ENCODE measurements around the gene RANBP2. TPM values are rescaled to one million over a fixed set of nuclear protein-coding genes. Genes with fewer than 3 reads are reported as not detected.

Gene RANBP2
- polyA plus RNA-seq, 1 donor from 2014 or later, result 38.8 TPM

DNA sequence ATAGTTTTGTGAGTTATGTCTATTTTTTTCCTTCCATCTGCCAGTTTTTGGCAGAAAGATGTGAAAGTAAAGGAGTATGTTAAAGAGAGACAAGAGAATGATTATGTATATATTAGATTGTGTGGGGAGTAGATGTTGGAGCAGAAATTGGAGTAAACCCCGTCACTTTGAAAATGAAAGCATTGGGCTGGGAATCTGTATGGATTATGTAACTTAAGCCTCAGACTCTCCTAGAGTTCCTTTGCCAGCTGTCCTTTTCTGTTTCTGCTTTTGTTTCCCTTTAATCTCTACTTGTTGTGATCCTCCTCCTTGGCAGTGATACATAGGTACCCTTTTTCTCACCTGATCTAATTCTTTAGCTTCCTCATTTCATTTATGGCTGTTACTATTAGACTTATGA is 86.5 kb downstream of the RANBP2 start:
- Histone ChIP-seq H4K20me1 (ENCODE audit: insufficient read depth) (no peaks in the 10 kb centered on the region), H3K9me2 (ENCODE audit: insufficient read depth, low read length) (no peaks in the 10 kb centered on the region), H3K27ac (ENCODE audit: low read length) (no peak overlapping the region)

DNA sequence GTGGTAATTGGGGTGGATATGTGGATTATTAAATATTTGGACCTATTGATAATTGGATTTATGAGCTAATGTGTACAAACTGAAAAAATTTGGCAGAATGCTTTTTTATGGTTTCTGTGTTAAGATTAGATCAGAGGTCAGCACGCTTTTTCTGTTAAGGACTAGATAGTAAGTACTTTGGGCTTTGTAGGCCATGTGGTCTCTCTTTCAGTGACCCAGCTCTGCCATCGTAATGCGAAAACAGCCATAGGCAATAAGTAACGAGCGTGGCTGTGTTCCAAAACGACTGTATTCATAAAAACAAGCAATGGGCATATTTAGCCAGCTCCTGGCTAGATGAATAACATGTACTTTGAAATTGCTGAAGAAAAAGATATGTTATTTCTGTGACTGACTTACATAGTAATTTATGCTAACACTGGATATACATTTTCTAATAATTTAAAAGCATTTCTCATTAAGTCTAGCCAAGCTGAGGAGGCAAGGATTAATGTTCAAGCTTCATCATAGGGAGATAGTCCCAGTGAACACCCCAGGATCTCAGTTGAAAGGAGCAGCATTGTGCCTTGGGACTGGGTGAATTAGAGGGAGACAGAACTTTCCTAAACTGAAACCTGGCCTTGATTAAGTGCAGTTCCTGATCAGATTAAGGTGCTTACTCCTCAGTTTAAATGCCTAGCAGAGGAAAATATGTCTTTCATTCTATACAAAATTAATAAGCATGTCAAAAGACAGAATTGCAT is 87.3 kb downstream of the RANBP2 start:
- Histone ChIP-seq H3K4me2 (ENCODE audit: low read length) (no peak overlapping the region), H3K9me3 (ENCODE audit: low read length) (no peaks in the 10 kb centered on the region), H3K36me3 (ENCODE audit: insufficient read depth, low read length) (peaks cover 13% of the 10 kb centered on the region), H3K4me3 (ENCODE audit: low read length) (no peak overlapping the region), H2AFZ (ENCODE audit: low read depth, low read length) (no peak overlapping the region), H3F3A (ENCODE audit: insufficient read depth, low read length, poor library complexity, severe bottlenecking) (no peaks in the 10 kb centered on the region), H3K9ac (ENCODE audit: low read length) (no peak overlapping the region), H3K9me2 (ENCODE audit: insufficient read depth, low read length) (no peaks in the 10 kb centered on the region), H4K20me1 (ENCODE audit: insufficient read depth) (no peaks in the 10 kb centered on the region), H3K27ac (ENCODE audit: low read length) (no peak overlapping the region), H3K27me3 (ENCODE audit: insufficient read depth, low read depth, low read length) (no peaks in the 10 kb centered on the region), H3K79me2 (replicated peaks; ENCODE audit: insufficient read depth, low read length) (peaks cover 14% of the 10 kb centered on the region)
- no peak for TF ChIP-seq EZH2 (IDR thresholded peaks at IDR 0.05; ENCODE audit: borderline replicate concordance, insufficient read depth, low read length, poor library complexity, severe bottlenecking)

More for the DNA sequence above, 86.5 kb downstream of the RANBP2 start:
- no peaks in the 10 kb centered on the region for H3K9me3 ChIP-seq (ENCODE audit: low read length)
- H3K36me3 ChIP-seq (ENCODE audit: insufficient read depth, low read length), result peaks cover 13% of the 10 kb centered on the region
- H3K79me2 ChIP-seq (replicated peaks; ENCODE audit: insufficient read depth, low read length), result peaks cover 14% of the 10 kb centered on the region
- H3K4me3 ChIP-seq (ENCODE audit: low read length), result no peak overlapping the region
- H3K4me2 ChIP-seq (ENCODE audit: low read length), result no peak overlapping the region
- H2AFZ ChIP-seq (ENCODE audit: low read depth, low read length), result no peak overlapping the region
- no peaks in the 10 kb centered on the region for H3F3A ChIP-seq (ENCODE audit: insufficient read depth, low read length, poor library complexity, severe bottlenecking)
- no peak overlapping the region for H3K9ac ChIP-seq (ENCODE audit: low read length)
- TF ChIP-seq EP300 (conservative IDR thresholded peaks at IDR 0.05; ENCODE audit: poor library complexity, severe bottlenecking), result no peak
- no peak for TF ChIP-seq TAF1 (IDR thresholded peaks at IDR 0.05; ENCODE audit: low read depth)
- no peak for TF ChIP-seq REST (IDR thresholded peaks at IDR 0.05; ENCODE audit: borderline replicate concordance)
- TF ChIP-seq POLR2AphosphoS5 (IDR thresholded peaks at IDR 0.05), result no peak
- TF ChIP-seq MXI1 (conservative IDR thresholded peaks at IDR 0.05; ENCODE audit: poor library complexity, severe bottlenecking), result no peak
- no peak for TF ChIP-seq CTCF (IDR thresholded peaks at IDR 0.05; ENCODE audit: poor library complexity, severe bottlenecking)
- H3K27me3 ChIP-seq (ENCODE audit: insufficient read depth, low read depth, low read length), result no peaks in the 10 kb centered on the region

GRCh38 chr2:108809936-108810335 is 90.7 kb downstream of the RANBP2 start:
- Histone ChIP-seq H3K9me3 (ENCODE audit: low read length) (no peaks in the 10 kb centered on the region), H2AFZ (ENCODE audit: low read depth, low read length) (no peak overlapping the region), H3K4me2 (ENCODE audit: low read length) (no peak overlapping the region), H3K36me3 (ENCODE audit: insufficient read depth, low read length) (peaks cover 21% of the 10 kb centered on the region), H3F3A (ENCODE audit: insufficient read depth, low read length, poor library complexity, severe bottlenecking) (no peaks in the 10 kb centered on the region), H3K79me2 (replicated peaks; ENCODE audit: insufficient read depth, low read length) (peaks cover 14% of the 10 kb centered on the region), H3K27ac (ENCODE audit: low read length) (no peak overlapping the region), H3K27me3 (ENCODE audit: insufficient read depth, low read depth, low read length) (no peaks in the 10 kb centered on the region), H3K4me3 (ENCODE audit: low read length) (no peak overlapping the region), H4K20me1 (ENCODE audit: insufficient read depth) (no peaks in the 10 kb centered on the region), H3K9me2 (ENCODE audit: insufficient read depth, low read length) (no peaks in the 10 kb centered on the region), H3K9ac (ENCODE audit: low read length) (no peak overlapping the region)
- TF ChIP-seq TAF1 (IDR thresholded peaks at IDR 0.05; ENCODE audit: low read depth) (no peak), EP300 (conservative IDR thresholded peaks at IDR 0.05; ENCODE audit: poor library complexity, severe bottlenecking) (no peak), SMC3 (conservative IDR thresholded peaks at IDR 0.05; ENCODE audit: poor library complexity) (no peak), CTCF (IDR thresholded peaks at IDR 0.05; ENCODE audit: poor library complexity, severe bottlenecking) (no peak), EZH2 (IDR thresholded peaks at IDR 0.05; ENCODE audit: borderline replicate concordance, insufficient read depth, low read length, poor library complexity, severe bottlenecking) (no peak), RAD21 (conservative IDR thresholded peaks at IDR 0.05) (no peak), POLR2AphosphoS5 (IDR thresholded peaks at IDR 0.05) (no peak), REST (IDR thresholded peaks at IDR 0.05; ENCODE audit: borderline replicate concordance) (no peak), MXI1 (conservative IDR thresholded peaks at IDR 0.05; ENCODE audit: poor library complexity, severe bottlenecking) (no peak)
